ENCODE measurements around the gene GPR55. TPM values are rescaled to one million over a fixed set of nuclear protein-coding genes. Genes with fewer than 3 reads are reported as not detected.

The GPR55 gene
- total and polyA plus RNA-seq, 10 of the 15 experiments (the other 5 are each of a cell fraction or from before 2014, with no cell fraction given), result 2.1 to 30.1 (median 16.2) TPM

- TF ChIP-seq HDGF (IDR thresholded peaks at IDR 0.05) (no peak), BRCA1 (IDR thresholded peaks at IDR 0.05; ENCODE audit: low read depth, low read length) (no peak), TCF12 (IDR thresholded peaks at IDR 0.05; ENCODE audit: low read depth, low read length) (no peak), NBN (IDR thresholded peaks at IDR 0.05) (no peak), E2F4 (IDR thresholded peaks at IDR 0.05; ENCODE audit: low read depth, low read length) (no peak), ATF7 (IDR thresholded peaks at IDR 0.05; ENCODE audit: low read depth) (no peak), HDAC2 (IDR thresholded peaks at IDR 0.05) (no peak), RAD51 (IDR thresholded peaks at IDR 0.05) (no peak), PKNOX1 (IDR thresholded peaks at IDR 0.05) (peak; percentile 32; the same call in 1 of the 2 replicates), SMARCA5 (IDR thresholded peaks at IDR 0.05) (peak; percentile 37; the same call in 1 of the 2 replicates), IKZF1 (conservative IDR thresholded peaks at IDR 0.05) (no peak), RFX5 (IDR thresholded peaks at IDR 0.05; ENCODE audit: low read depth, low read length) (peak; percentile 97), YBX1 (IDR thresholded peaks at IDR 0.05) (no peak), PAX5 (IDR thresholded peaks at IDR 0.05; ENCODE audit: borderline replicate concordance, low read depth, low read length) (no peak), ZBTB11 (CRISPR knock-in tag; IDR thresholded peaks at IDR 0.05) (no peak), SPI1 (IDR thresholded peaks at IDR 0.05; ENCODE audit: borderline replicate concordance, insufficient read depth, low read depth, low read length) (no peak), CREB1 (IDR thresholded peaks at IDR 0.05; ENCODE audit: low read depth) (peak; percentile 91), CUX1 (IDR thresholded peaks at IDR 0.05; ENCODE audit: insufficient replicate concordance, low read depth, low read length) (no peak), ZNF274 (IDR thresholded peaks at IDR 0.05; ENCODE audit: insufficient read depth, insufficient read length) (no peak)
These were observed 11.5 kb downstream of the GPR55 start (continued) for GRCh38 chr2:230913406-230914143.
